Ishikawa (cell line): Measurements from ENCODE around the gene KLHL2.

Experiments
- CEBPB ChIP-seq: IDR thresholded peaks from 2 replicates; pipeline ENCODE4 v1.6.1; 2012
- CREB1 ChIP-seq: IDR thresholded peaks from 2 replicates; pipeline ENCODE4 v1.6.1; 2012; ENCODE audit warnings: low read depth
- EGR1 ChIP-seq: IDR thresholded peaks from 2 replicates; pipeline ENCODE4 v1.6.1; 2012
- EP300 ChIP-seq: IDR thresholded peaks from 2 replicates; pipeline ENCODE4 v1.6.1; 2012; ENCODE audit warnings: borderline replicate concordance
- FOXM1 ChIP-seq: IDR thresholded peaks from 2 replicates; pipeline ENCODE4 v1.6.1; 2012; ENCODE audit warnings: low read depth, borderline replicate concordance
- MAX ChIP-seq: IDR thresholded peaks from 2 replicates; pipeline ENCODE4 v1.6.1; 2012
- NFIC ChIP-seq: IDR thresholded peaks from 2 replicates; pipeline ENCODE4 v1.6.1; 2012
- RAD21 ChIP-seq: IDR thresholded peaks from 2 replicates; pipeline ENCODE4 v1.6.1; 2012; ENCODE audit warnings: low read depth
- TAF1 ChIP-seq: IDR thresholded peaks from 2 replicates; pipeline ENCODE4 v1.6.1; 2012; ENCODE audit warnings: low read depth, mild to moderate bottlenecking
- TCF12 ChIP-seq: IDR thresholded peaks from 2 replicates; pipeline ENCODE4 v1.6.1; 2012; ENCODE audit warnings: low read depth
- TEAD4 ChIP-seq: IDR thresholded peaks from 2 replicates; pipeline ENCODE4 v1.6.1; 2012
- USF1 ChIP-seq: IDR thresholded peaks from 2 replicates; pipeline ENCODE4 v1.6.1; 2012
- YY1 ChIP-seq: IDR thresholded peaks from 2 replicates; pipeline ENCODE4 v1.6.1; 2012; ENCODE audit warnings: low read depth
- ZBTB7A ChIP-seq: IDR thresholded peaks from 2 replicates; pipeline ENCODE4 v1.6.1; 2012; ENCODE audit warnings: low read depth
- TF ChIP-seq, protein P1 (sequence below): IDR thresholded peaks from 2 replicates; pipeline ENCODE4 v1.6.1; 2012; ENCODE audit warnings: low read depth, mild to moderate bottlenecking

The KLHL2 gene

GRCh38 chr4:165324918-165325304, 117.5 kb downstream of the KLHL2 start:
- TF ChIP-seq MAX (no peak), YY1 (no peak), RAD21 (no peak), TCF12 (no peak), ZBTB7A (no peak)

- TF ChIP-seq RAD21 = no peak
- TF ChIP-seq EGR1 = no peak
- no peak for TF ChIP-seq NFIC
- TF ChIP-seq CEBPB = no peak
- no peak for TF ChIP-seq FOXM1
- no peak for TF ChIP-seq TAF1
- peak; percentile 40; the same call in 1 of the 2 replicates for TF ChIP-seq TEAD4
- no peak for TF ChIP-seq ZBTB7A
- no peak for TF ChIP-seq CREB1
- 0 out of 2 replicates have a peak, but pooled peaks have one; percentile 23 for TF ChIP-seq MAX
- TF ChIP-seq EP300 = no peak
- no peak for TF ChIP-seq TCF12
- 0 out of 2 replicates have a peak, but pooled peaks have one; percentile 1 for TF ChIP-seq USF1
- TF ChIP-seq, protein P1, sequence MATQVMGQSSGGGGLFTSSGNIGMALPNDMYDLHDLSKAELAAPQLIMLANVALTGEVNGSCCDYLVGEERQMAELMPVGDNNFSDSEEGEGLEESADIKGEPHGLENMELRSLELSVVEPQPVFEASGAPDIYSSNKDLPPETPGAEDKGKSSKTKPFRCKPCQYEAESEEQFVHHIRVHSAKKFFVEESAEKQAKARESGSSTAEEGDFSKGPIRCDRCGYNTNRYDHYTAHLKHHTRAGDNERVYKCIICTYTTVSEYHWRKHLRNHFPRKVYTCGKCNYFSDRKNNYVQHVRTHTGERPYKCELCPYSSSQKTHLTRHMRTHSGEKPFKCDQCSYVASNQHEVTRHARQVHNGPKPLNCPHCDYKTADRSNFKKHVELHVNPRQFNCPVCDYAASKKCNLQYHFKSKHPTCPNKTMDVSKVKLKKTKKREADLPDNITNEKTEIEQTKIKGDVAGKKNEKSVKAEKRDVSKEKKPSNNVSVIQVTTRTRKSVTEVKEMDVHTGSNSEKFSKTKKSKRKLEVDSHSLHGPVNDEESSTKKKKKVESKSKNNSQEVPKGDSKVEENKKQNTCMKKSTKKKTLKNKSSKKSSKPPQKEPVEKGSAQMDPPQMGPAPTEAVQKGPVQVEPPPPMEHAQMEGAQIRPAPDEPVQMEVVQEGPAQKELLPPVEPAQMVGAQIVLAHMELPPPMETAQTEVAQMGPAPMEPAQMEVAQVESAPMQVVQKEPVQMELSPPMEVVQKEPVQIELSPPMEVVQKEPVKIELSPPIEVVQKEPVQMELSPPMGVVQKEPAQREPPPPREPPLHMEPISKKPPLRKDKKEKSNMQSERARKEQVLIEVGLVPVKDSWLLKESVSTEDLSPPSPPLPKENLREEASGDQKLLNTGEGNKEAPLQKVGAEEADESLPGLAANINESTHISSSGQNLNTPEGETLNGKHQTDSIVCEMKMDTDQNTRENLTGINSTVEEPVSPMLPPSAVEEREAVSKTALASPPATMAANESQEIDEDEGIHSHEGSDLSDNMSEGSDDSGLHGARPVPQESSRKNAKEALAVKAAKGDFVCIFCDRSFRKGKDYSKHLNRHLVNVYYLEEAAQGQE = no peak
- TF ChIP-seq YY1 = no peak
These were observed 118.6 kb downstream of the KLHL2 start for GRCh38 chr4:165325732-165326512.

GRCh38 chr4:165326831-165327210, 119.5 kb downstream of the KLHL2 start:
- TF ChIP-seq ZBTB7A = no peak
- TF ChIP-seq CEBPB = peak; percentile 35; the same call in 1 of the 2 replicates
- TF ChIP-seq TCF12 = no peak
- no peak for TF ChIP-seq NFIC
- no peak for TF ChIP-seq YY1
- no peak for TF ChIP-seq FOXM1
- TF ChIP-seq TAF1 = 0 out of 2 replicates have a peak, but pooled peaks have one; percentile 17
- no peak for TF ChIP-seq EP300
- TF ChIP-seq EGR1 = no peak
- no peak for TF ChIP-seq TEAD4
- no peak for TF ChIP-seq RAD21

DNA sequence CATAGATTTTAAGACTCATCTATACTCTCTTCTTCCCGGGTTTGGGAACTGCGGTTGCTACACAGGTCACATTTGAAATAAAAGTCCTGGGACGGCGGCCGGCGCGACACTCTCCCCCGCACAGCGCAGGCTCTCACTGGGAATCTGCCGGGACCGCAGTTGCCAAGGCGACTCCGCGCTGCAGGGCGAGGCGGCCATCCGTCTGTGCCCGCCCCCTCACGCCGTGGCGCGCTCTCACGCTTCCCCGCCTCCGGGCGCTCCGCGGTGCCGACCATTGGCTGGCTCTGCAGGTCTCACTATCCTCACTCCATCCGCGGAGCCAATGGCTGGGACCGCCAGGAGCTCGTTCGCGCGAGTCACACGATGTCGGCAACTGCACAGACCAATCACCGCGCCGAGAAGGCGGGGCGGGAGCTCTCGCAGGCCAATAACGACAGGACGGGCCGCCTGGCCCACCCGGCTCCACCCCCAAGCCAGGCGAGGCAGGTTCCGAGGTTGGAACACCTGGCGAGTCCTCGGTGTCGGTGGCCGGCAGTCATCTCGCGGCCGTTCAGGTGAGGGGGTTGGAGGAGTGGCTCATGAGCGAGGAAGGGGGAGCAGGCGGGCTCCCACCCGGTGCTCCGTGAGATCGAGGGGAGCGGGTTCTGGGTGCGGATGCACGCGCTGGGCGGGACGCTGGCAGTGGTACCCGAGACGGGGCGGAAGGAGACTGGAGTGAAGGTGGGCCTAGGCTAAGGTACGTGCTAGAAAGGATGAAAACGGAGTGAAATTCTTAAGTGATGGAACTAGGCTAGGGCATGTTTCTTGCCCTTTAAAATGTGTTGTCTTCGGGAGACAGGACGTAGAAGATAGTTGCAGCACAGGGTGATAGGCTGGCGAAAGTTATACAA, 120.1 kb downstream of the KLHL2 start, which contains the start of gene MSMO1:
Gene MSMO1 (plus strand): TSS at position 459 of the 890 bp plus-strand sequence. CDS start 5,702 bp downstream, outside the sequence.
- TF ChIP-seq ZBTB7A (no peak), CEBPB (no peak), FOXM1 (no peak), EP300 (no peak), MAX (peak; percentile 35), RAD21 (no peak; the same call in 1 of the 2 replicates), CREB1 (peak; percentile 88), TAF1 (peak; percentile 82), EGR1 (peak; percentile 85), YY1 (peak; percentile 6; the same call in 1 of the 2 replicates), USF1 (no peak), NFIC (no peak), TCF12 (peak; percentile 60), TEAD4 (peak; percentile 36; the same call in 1 of the 2 replicates)
- TF ChIP-seq, protein P1 = peak; percentile 47
